ENCODE results near the gene SLC7A1.

The SLC7A1 gene

DNA sequence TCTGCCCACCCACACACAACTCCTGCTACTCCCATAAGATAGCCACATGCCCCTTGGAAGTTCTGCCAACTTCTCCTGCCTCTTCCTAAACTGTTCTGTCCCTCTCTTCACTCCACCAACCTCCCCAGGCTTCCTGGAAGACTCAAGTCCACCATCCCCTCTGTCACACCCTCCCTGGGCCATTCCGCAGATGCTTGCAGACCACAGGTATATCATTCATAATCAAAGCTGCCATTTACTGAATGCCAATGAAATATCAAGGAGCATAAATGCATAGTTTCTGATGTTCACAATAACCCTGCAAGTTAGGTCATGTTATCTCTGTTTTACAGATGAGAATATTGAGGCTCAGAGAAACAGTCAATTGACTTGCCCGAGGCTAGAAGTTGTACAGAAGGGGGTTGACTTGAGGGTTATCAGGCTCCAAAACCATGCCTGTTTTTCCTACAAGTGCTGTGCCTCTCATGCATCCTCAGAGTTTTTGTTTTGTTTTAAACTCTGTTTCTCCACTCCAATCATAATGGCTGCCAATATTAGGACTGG lies 135.6 kb downstream of the SLC7A1 start:
- no peak overlapping the region for H4K8ac ChIP-seq (ENCODE audit: low read depth, low read length)
- H4K5ac ChIP-seq (ENCODE audit: low read length): no peak overlapping the region
- H3K27ac ChIP-seq (ENCODE audit: low read depth, low read length): no peak overlapping the region
- H3K9ac ChIP-seq (ENCODE audit: low read length): no peak overlapping the region
- no peak overlapping the region for H3K4me3 ChIP-seq (ENCODE audit: low read length)
- H3K79me2 ChIP-seq (ENCODE audit: control insufficient read depth, insufficient read depth, low read length): no peaks in the 10 kb centered on the region
- H2AK5ac ChIP-seq (ENCODE audit: low read length): no peak overlapping the region
- H3K23ac ChIP-seq (ENCODE audit: low read length): no peak overlapping the region
- H2BK15ac ChIP-seq (replicated peaks; ENCODE audit: low read depth): no peak overlapping the region
- H3K4me2 ChIP-seq (ENCODE audit: low read length): no peak overlapping the region
- H3K27me3 ChIP-seq (ENCODE audit: insufficient read depth, low read length, poor library complexity): no peaks in the 10 kb centered on the region
- H3K79me1 ChIP-seq (ENCODE audit: low read length): no peaks in the 10 kb centered on the region
- no peak overlapping the region for H2BK120ac ChIP-seq (ENCODE audit: low read depth, low read length)
- no peaks in the 10 kb centered on the region for H3K4me1 ChIP-seq (ENCODE audit: control insufficient read depth, low read depth, low read length)
- H2BK5ac ChIP-seq (ENCODE audit: low read length): no peak overlapping the region
- H3K4ac ChIP-seq (ENCODE audit: low read depth, low read length): no peak overlapping the region
- DNase-seq: no peak
- H3K36me3 ChIP-seq (ENCODE audit: control insufficient read depth, insufficient read depth, low read length): no peaks in the 10 kb centered on the region
- H3K56ac ChIP-seq (ENCODE audit: low read length): no peak overlapping the region
- WGBS (ENCODE audit: extremely low coverage, insufficient coverage, low lambda C conversion rate): no CpG with 5 or more reads among the region's 2 CpGs
- no peak overlapping the region for H3K18ac ChIP-seq (ENCODE audit: low read length)
